ENCODE measurements around the gene APOA4. TPM values are rescaled to one million over a fixed set of nuclear protein-coding genes. Genes with fewer than 3 reads are reported as not detected.

The APOA4 gene
- total and polyA plus RNA-seq, 2 of the 13 experiments (the other 11 are each of a cell fraction or from before 2014, with no cell fraction given), result 3.8 to 7.2 TPM

DNA sequence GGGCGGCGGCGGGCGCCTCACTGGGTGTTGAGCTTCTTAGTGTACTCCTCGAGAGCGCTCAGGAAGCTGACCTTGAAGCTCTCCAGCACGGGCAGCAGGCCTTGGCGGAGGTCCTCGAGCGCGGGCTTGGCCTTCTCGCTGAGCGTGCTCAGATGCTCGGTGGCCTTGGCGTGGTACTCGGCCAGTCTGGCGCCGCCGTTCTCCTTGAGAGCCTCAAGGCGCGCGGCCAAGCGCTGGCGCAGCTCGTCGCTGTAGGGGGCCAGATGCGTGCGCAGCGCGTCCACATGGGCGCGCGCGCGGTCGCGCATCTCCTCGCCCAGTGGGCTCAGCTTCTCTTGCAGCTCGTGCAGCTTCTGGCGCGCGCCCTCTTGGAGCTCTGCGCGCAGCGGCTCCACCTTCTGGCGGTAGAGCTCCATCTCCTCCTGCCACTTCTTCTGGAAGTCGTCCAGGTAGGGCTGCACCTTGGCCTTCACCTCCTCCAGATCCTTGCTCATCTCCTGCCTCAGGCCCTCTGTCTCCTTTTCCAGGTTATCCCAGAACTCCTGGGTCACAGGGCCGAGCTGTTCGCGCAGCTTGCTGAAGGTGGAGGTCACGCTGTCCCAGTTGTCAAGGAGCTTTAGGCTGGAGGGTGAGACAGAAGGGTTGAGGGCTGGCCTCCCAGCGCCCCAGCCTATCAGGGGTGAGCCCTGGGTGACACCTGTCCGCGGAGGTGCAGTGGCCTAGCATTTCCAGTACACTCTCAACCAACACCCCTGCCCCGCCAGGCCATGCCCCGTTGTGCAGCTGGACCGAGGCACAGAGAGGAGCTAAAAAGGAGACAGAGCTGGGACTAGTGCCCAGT lies 12.9 kb upstream of the APOA4 start (continued):
- peak; percentile 56; the same call in 1 of the 2 replicates for TF ChIP-seq HNRNPL (IDR thresholded peaks at IDR 0.05; ENCODE audit: low read depth, low read length)
- TF ChIP-seq SMARCC2 (IDR thresholded peaks at IDR 0.05), result no peak
- TF ChIP-seq ZNF331 (CRISPR knock-in tag; IDR thresholded peaks at IDR 0.05), result peak; percentile 31; the same call in 1 of the 2 replicates
- peak; percentile 54; the same call in 1 of the 2 replicates for TF ChIP-seq REXO4 (CRISPR knock-in tag; IDR thresholded peaks at IDR 0.05; ENCODE audit: borderline replicate concordance)
- TF ChIP-seq REL (CRISPR knock-in tag; conservative IDR thresholded peaks at IDR 0.05), result 0 out of 2 replicates have a peak, but pooled peaks have one; percentile 36
- TF ChIP-seq ZC3H4 (CRISPR knock-in tag; IDR thresholded peaks at IDR 0.05; ENCODE audit: borderline replicate concordance), result peak; percentile 37; the same call in 1 of the 2 replicates
- 0 out of 2 replicates have a peak, but pooled peaks have one; percentile 40 for TF ChIP-seq SIN3A (IDR thresholded peaks at IDR 0.05; ENCODE audit: borderline replicate concordance, low read depth, low read length)
- TF ChIP-seq AFF4 (CRISPR knock-in tag; IDR thresholded peaks at IDR 0.05), result 0 out of 2 replicates have a peak, but pooled peaks have one; percentile 36
- 0 out of 2 replicates have a peak, but pooled peaks have one; percentile 28 for TF ChIP-seq ONECUT2 (CRISPR knock-in tag; IDR thresholded peaks at IDR 0.05)
- 0 out of 2 replicates have a peak, but pooled peaks have one; percentile 34 for TF ChIP-seq ZNF616 (CRISPR knock-in tag; IDR thresholded peaks at IDR 0.05; ENCODE audit: low read depth)
- TF ChIP-seq YY1 (IDR thresholded peaks at IDR 0.05; ENCODE audit: insufficient read depth, insufficient replicate concordance, low read depth, low read length), result peak; percentile 25
- TF ChIP-seq, protein P1, sequence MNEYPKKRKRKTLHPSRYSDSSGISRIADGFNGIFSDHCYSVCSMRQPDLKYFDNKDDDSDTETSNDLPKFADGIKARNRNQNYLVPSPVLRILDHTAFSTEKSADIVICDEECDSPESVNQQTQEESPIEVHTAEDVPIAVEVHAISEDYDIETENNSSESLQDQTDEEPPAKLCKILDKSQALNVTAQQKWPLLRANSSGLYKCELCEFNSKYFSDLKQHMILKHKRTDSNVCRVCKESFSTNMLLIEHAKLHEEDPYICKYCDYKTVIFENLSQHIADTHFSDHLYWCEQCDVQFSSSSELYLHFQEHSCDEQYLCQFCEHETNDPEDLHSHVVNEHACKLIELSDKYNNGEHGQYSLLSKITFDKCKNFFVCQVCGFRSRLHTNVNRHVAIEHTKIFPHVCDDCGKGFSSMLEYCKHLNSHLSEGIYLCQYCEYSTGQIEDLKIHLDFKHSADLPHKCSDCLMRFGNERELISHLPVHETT (CRISPR knock-in tag; conservative IDR thresholded peaks at IDR 0.05), result no peak
- peak; percentile 61; the same call in 1 of the 2 replicates for TF ChIP-seq E2F2 (CRISPR knock-in tag; IDR thresholded peaks at IDR 0.05; ENCODE audit: borderline replicate concordance)
- no peak for TF ChIP-seq ZNF792 (CRISPR knock-in tag; IDR thresholded peaks at IDR 0.05)
- peak; percentile 29; the same call in 1 of the 2 replicates for TF ChIP-seq ZNF768 (CRISPR knock-in tag; IDR thresholded peaks at IDR 0.05)
- TF ChIP-seq, protein P2, sequence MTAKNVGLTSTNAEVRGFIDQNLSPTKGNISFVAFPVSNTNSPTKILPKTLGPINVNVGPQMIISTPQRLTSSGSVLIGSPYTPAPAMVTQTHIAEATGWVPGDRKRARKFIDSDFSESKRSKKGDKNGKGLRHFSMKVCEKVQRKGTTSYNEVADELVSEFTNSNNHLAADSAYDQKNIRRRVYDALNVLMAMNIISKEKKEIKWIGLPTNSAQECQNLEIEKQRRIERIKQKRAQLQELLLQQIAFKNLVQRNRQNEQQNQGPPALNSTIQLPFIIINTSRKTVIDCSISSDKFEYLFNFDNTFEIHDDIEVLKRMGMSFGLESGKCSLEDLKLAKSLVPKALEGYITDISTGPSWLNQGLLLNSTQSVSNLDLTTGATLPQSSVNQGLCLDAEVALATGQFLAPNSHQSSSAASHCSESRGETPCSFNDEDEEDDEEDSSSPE (CRISPR knock-in tag; IDR thresholded peaks at IDR 0.05), result peak; percentile 69; the same call in 1 of the 2 replicates
- 0 out of 2 replicates have a peak, but pooled peaks have one; percentile 40 for TF ChIP-seq ETV6 (CRISPR knock-in tag; conservative IDR thresholded peaks at IDR 0.05)
- TF ChIP-seq TMF1 (CRISPR knock-in tag; IDR thresholded peaks at IDR 0.05; ENCODE audit: low read depth), result peak; percentile 21; the same call in 1 of the 2 replicates
- peak; percentile 84 for TF ChIP-seq TARDBP (CRISPR knock-in tag; IDR thresholded peaks at IDR 0.05)

All from HepG2 (cell line).